HT-29 (cell line): ENCODE results near the gene PRKAR2A. TPM values are rescaled to one million over a fixed set of nuclear protein-coding genes. Genes with fewer than 3 reads are reported as not detected.
"Not testable (repeated sequence)": the region's sequence is repeated elsewhere in the genome, so short reads cannot be mapped to it uniquely, and the experiment has no call there.

ENCODE experiments used
- DNase-seq: peaks from one replicate; pipeline ENCODE4 v3.0.0-alpha.2; 2015; ENCODE audit warnings: low spot score
- total RNA-seq: library from RNA; depleted of rRNA; stranded (reverse); fragments of >200 nt; shearing (Covaris generic); gene quantifications from 2 replicates; pipeline ENCODE4 v1.2.3, GENCODE V29; 2014

The PRKAR2A gene
- total RNA-seq, 1 experiment from 2014 or later: 54.9 TPM

DNA sequence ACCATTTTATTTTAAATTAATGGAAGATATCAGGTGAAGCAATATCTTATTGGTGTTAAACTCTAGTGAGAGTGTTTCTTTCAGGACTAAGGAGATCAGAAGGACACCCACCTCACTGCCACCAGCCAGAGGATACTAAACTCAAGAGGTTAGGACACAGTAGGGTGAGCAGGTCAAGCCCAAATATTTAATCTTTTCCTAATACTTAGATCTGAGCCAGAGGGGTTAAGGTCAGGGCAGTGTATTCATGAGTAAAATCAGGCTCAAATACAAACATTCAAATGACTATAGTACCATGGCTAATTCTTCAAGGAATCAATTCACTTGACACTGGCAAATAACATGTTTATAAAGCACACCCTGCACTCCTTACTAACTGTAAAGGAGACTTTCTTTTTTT, 65.6 kb downstream of the PRKAR2A start:
- DNase-seq: no peak

- DNase-seq: not testable (repeated sequence)
Observed at GRCh38 chr3:48778565-48778964, 69.1 kb downstream of the PRKAR2A start.

GRCh38 chr3:48776854-48777253, 70.8 kb downstream of the PRKAR2A start:
- DNase-seq: no peak

DNA sequence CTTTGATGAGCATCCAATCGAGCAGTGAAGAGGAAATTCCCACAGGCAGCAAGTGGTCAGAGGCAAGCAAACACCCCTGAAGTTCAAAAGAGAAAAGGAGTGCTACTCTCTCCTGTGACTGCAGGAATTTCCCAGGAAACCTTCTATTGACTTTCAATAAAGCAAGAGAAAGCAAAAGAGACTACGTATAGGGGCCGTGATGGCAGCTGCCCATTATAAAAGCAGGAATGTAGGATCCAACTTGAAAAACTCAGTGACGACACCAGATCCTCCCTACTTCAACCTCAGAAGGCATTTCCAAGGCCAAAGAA, 77.5 kb downstream of the PRKAR2A start:
- DNase-seq: no peak

- DNase-seq: peak; percentile 26
Observed at GRCh38 chr3:48765376-48765775, 82.3 kb downstream of the PRKAR2A start.

GRCh38 chr3:48762816-48763215, 84.9 kb downstream of the PRKAR2A start:
- DNase-seq: no peak

GRCh38 chr3:48759991-48760540, 87.6 kb downstream of the PRKAR2A start:
- not testable (repeated sequence) for DNase-seq

DNA sequence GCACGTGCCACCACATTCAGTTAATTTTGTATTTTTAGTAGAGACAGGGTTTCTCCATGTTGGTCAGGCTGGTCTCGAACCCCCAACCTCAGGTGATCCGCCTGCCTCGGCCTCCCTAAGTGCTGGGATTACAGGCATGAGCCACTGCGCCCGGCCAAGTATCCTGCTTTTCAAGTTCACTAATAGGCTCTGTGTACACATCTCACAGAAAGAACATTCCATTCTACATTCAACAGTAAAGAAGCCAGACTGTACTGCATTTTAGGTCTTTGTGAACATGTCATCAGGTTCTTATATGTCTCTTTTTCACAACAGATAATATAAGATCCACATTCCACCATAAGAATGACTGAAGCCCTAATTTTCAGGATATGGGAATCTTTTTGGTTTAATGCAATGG, 88.1 kb downstream of the PRKAR2A start:
- not testable (repeated sequence) for DNase-seq

DNA sequence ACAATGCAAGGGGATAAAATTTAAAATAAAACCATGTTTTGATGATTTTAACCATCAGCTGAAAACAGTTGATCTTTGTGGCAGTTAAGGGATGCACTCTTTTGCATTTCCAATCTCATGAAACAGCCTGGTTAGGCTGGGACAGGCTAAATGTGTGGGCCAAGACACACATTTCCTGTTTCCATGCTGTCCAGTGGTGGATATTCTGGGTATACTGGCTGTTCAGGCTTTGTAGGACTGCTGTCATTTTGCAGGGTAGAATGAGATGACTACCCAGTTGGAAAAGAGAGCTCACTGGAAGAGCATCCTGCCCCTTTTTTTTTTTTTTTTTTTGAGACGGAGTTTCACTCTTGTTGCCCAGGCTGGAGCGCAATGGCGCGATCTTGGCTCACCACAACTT, 88.6 kb downstream of the PRKAR2A start:
- DNase-seq: no peak

DNA sequence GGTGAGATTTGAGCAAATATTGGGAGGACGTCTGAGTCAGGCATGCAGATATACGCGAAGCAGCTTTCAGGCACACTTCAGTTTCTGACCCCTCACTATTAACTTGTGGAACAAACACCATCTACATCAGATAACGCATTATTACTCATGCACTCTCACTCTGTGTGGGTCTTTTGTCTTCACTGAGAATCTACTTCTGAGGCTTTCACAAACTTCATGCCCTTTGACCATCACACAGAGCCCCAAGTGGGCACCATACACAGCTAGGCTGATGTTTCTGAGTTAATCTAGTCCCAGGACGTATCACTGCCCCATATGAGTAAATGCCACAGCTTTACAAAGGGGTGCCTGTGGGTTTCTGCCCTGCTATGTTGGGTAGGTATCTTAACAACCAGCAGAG, 91.0 kb downstream of the PRKAR2A start:
- DNase-seq: no peak

GRCh38 chr3:48750856-48751255, 96.8 kb downstream of the PRKAR2A start:
- DNase-seq: no peak

GRCh38 chr3:48748754-48749153, 98.9 kb downstream of the PRKAR2A start:
- no peak for DNase-seq

DNA sequence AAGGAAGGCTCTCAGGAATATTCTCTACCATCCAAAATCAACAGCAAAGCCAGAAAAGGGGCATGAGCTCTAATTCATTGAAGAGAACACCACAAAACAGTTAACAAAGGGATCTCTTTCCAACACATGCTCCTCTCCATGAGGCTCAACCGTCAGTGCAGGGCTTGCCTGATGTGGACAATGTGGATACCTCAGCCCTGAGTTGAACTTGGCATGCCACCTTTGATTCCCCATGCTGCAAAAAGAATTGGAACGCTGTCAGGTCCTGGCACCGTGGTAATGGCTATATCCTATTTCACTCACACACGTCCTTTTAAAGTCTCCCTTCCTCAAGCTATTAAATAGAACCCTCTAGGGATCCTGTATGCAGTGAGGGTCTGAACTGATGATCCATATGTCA, 100.0 kb downstream of the PRKAR2A start:
- DNase-seq: no peak

GRCh38 chr3:48747015-48747615, 100.6 kb downstream of the PRKAR2A start:
- DNase-seq: no peak

DNA sequence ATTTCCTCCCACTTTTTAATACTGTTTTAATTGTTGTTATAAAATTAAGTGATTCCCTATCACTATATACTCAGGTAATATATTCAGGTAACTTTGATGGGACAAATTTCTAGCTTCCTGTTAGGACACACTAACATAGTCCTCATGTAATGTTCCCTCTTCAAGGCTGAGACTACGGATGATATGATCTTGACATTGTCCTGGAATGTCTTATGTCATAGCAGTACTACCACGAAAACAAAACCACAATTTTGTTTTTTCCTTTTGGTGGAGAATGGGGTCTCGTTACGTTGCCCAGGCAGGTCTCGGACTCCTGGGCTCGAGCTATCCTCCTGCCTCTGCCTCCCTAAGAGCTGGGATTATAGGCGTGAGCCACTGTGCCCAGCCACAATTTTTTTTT, 103.9 kb downstream of the PRKAR2A start:
- DNase-seq: no peak

DNA sequence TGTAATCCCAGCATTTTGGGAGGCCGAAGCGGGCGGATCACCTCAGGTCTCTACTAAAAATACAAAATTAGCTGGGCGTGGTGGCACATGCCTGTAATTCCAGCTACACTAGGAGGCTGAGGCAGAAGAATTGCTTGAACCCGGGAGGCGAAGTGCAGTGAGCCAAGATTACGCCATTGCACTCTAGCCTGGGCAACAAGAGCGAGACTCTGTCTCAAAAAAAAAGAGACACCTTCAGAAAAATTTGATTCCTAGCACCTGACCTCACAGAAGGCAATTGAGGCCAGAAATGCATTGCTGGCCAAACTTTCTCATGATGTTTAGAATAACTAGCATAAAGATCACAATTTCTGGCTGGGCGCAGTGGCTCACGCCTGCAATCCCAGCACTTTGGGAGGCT, 106.4 kb downstream of the PRKAR2A start:
- DNase-seq: not testable (repeated sequence)

- peak; percentile 89 for DNase-seq
Observed at GRCh38 chr3:48739955-48740823, 107.5 kb downstream of the PRKAR2A start.

DNA sequence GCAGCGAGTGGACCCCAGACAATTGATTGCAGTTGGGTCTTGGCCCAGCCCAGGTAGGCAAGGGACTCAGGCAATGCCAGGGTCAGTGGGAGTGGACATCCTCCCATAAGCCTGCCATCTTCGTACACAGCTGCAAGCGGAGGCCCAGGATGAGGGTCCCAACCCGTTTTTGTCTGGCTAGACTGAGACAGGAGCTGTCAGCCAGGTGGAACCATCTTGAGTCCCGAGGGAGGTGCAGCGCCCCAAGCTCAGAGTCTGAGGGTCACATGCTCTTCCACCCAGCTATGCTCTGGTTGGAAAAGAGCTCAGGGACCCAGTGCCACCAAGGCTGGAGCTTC, 108.1 kb downstream of the PRKAR2A start:
- no peak for DNase-seq

DNA sequence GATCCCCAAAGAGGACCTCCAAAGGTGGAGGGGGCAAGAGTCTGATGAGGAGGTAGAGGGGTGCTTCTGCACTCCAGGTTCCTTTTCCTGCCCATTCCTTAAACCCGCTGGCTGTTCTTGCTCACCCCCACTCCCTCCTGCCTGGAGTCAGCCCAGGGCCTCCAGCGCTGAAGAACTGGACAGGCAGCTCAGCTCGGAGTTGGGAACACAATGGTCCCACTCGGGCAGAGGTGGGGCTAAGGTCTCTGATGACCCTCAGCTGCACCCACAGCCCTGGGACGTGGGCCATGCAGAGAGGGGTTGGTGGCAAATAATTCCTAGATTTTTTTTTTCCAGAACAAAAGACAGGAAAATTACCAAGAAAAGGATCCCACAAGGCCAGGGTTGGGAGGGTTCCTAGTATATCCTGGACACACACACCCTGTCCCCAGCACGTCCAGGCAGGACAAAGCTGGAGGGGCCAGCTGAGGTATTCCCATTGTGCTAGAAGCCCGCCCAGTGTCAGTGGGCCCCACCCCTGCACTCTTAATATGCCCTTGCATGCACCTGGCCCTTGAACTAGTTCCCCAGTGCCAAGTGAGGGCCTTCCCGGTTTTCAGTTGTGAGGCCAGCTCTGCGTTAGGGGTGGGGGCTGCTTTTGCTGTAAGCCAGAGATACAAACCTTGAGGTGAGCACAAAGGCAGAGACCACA, 108.6 kb downstream of the PRKAR2A start:
- no peak for DNase-seq

DNA sequence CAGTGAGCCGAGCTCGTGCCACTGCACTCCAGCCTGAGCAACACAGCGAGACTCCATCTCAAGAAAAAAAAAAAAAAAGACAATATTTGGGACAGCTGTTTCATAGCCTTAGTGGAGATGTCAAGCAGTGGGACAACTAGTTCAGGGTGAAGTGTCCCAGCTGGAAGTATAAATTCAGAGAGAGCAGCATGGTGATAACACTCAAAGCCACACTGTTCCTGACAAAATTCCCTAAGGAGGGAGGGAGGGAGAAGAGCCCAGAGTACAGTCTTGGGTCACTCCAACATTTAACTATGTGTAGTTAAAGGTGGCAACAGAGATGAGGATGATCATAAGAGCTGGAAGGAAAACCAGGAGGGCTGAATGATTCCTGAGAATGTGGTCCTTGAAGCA, 109.5 kb downstream of the PRKAR2A start:
- no peak for DNase-seq

DNA sequence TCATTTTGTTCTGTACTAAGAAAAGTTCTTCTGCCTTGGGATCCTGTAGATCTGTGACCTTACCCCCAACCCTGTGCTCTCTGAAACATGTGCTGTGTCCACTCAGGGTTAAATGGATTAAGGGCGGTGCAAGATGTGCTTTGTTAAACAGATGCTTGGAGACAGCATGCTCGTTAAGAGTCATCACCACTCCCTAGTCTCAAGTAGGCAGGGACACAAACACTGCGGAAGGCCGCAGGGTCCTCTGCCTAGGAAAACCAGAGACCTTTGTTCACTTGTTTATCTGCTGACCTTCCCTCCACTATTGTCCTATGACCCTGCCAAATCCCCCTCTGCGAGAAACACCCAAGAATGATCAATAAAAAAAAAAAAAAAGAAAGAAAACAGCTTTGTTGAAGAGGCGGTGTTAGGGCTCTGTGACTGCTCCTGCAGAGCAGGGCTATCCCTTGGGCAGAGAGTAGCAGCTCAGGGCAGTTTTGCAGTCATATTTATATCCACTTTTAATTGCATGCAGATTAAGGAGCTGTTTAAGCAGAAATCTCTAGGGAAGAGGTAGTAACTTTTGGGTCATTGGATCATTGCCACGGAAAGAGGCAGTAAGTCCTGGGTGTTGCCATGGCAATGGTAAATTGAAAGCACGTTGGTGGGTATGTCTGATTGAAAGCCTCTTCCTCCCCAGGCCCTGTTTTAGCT, 112.5 kb downstream of the PRKAR2A start:
- not testable (repeated sequence) for DNase-seq

- DNase-seq: not testable (repeated sequence)
Observed at GRCh38 chr3:48734541-48734940, 113.1 kb downstream of the PRKAR2A start.
